Mesodermal cell (in vitro differentiated cells): ENCODE data around the gene GET3.

Source experiments
- H3K27ac ChIP-seq: 2 replicates; pipeline ENCODE4 v1.7.0; 2013; ENCODE audit warnings: mild to moderate bottlenecking, low read depth, low read length, moderate library complexity; ENCODE audit not compliant: severe bottlenecking
- H3K36me3 ChIP-seq: 2 replicates; pipeline ENCODE4 v1.7.1; 2013; ENCODE audit warnings: mild to moderate bottlenecking, low read length, moderate library complexity; ENCODE audit not compliant: control insufficient read depth, insufficient read depth
- H3K4me1 ChIP-seq: one replicate; pipeline ENCODE4 v1.7.1; 2013; ENCODE audit warnings: mild to moderate bottlenecking, low read length; ENCODE audit not compliant: insufficient read depth, control insufficient read depth, poor library complexity, severe bottlenecking
- H3K4me3 ChIP-seq: 2 replicates; pipeline ENCODE4 v1.7.0; 2013; ENCODE audit warnings: low read length, control low read depth, mild to moderate bottlenecking; ENCODE audit not compliant: insufficient read depth, poor library complexity, severe bottlenecking; ENCODE audit errors: extremely low read depth
- H3K9me3 ChIP-seq: 2 replicates; pipeline ENCODE4 v1.7.1; 2013; ENCODE audit warnings: mild to moderate bottlenecking, low read length, moderate library complexity; ENCODE audit not compliant: control insufficient read depth
- WGBS, 2 experiments: methylation state at CpG; one replicate each; pipeline ENCODE4 v1.1.5; 2013; ENCODE audit warnings: missing lambda C conversion rate in 2 of 2; ENCODE audit not compliant: insufficient coverage in 2 of 2; 5-methylcytosine and 5-hydroxymethylcytosine counted together

Gene GET3

GRCh38 chr19:12782424-12783290 is 45.4 kb downstream of the GET3 start:
- H3K9me3 ChIP-seq: no peaks in the 10 kb centered on the region
- H3K36me3 ChIP-seq: no peaks in the 10 kb centered on the region
- 3 to 4% methylated on average over 59 to 60 of the region's 88 CpGs for WGBS, 2 experiments
- peak overlapping the region; percentile 93 for H3K27ac ChIP-seq
- peak overlapping the region; percentile 34 for H3K4me3 ChIP-seq
- H3K4me1 ChIP-seq: peaks cover 49% of the 10 kb centered on the region

- Histone ChIP-seq H3K9me3 (no peaks in the 10 kb centered on the region), H3K4me1 (peaks cover 52% of the 10 kb centered on the region), H3K27ac (peak overlapping the region; percentile 93), H3K36me3 (no peaks in the 10 kb centered on the region), H3K4me3 (peak overlapping the region; percentile 34)
- WGBS, 2 experiments: 34 to 54% methylated on average over 4 to 8 of the region's 16 CpGs
These were observed 46.1 kb downstream of the GET3 start for GRCh38 chr19:12783291-12783848.

GRCh38 chr19:12783849-12784393 is 46.6 kb downstream of the GET3 start:
- no peaks in the 10 kb centered on the region for H3K9me3 ChIP-seq
- no peaks in the 10 kb centered on the region for H3K36me3 ChIP-seq
- 40 to 63% methylated on average over 9 to 11 of the region's 19 CpGs for WGBS, 2 experiments
- peak overlapping the region; percentile 93 for H3K27ac ChIP-seq
- H3K4me3 ChIP-seq: no peak overlapping the region
- H3K4me1 ChIP-seq: peaks cover 52% of the 10 kb centered on the region

- Histone ChIP-seq H3K9me3 (no peaks in the 10 kb centered on the region), H3K27ac (peak overlapping the region; percentile 93), H3K4me1 (peaks cover 52% of the 10 kb centered on the region), H3K36me3 (no peaks in the 10 kb centered on the region), H3K4me3 (no peak overlapping the region)
- 94 to 98% methylated on average over 7 to 9 of the region's 10 CpGs for WGBS, 2 experiments
These were observed 47.1 kb downstream of the GET3 start for GRCh38 chr19:12784394-12784870.

- Histone ChIP-seq H3K4me1 (peaks cover 49% of the 10 kb centered on the region), H3K4me3 (no peak overlapping the region), H3K36me3 (no peaks in the 10 kb centered on the region), H3K9me3 (no peaks in the 10 kb centered on the region), H3K27ac (peak overlapping the region; percentile 93)
- 89 to 95% methylated on average over 5 of the region's 5 CpGs for WGBS, 2 experiments
These were observed 47.7 kb downstream of the GET3 start for GRCh38 chr19:12784871-12785430.

- peak overlapping the region; percentile 41 for H3K27ac ChIP-seq
- no peak overlapping the region for H3K4me3 ChIP-seq
- peaks cover 49% of the 10 kb centered on the region for H3K4me1 ChIP-seq
- H3K9me3 ChIP-seq: no peaks in the 10 kb centered on the region
- WGBS, 2 experiments: 86 to 97% methylated on average over 3 to 4 of the region's 4 CpGs
- no peaks in the 10 kb centered on the region for H3K36me3 ChIP-seq
These were observed 48.2 kb downstream of the GET3 start for GRCh38 chr19:12785431-12786031.

GRCh38 chr19:12786141-12786870 is 49.0 kb downstream of the GET3 start:
- Histone ChIP-seq H3K36me3 (no peaks in the 10 kb centered on the region), H3K4me3 (no peak overlapping the region), H3K4me1 (peaks cover 53% of the 10 kb centered on the region), H3K27ac (peak overlapping the region; percentile 41), H3K9me3 (no peaks in the 10 kb centered on the region)
- WGBS, 2 experiments: 93 to 95% methylated on average over 11 to 12 of the region's 18 CpGs

- H3K36me3 ChIP-seq: no peaks in the 10 kb centered on the region
- peaks cover 53% of the 10 kb centered on the region for H3K4me1 ChIP-seq
- H3K9me3 ChIP-seq: no peaks in the 10 kb centered on the region
- H3K27ac ChIP-seq: no peak overlapping the region
- H3K4me3 ChIP-seq: no peak overlapping the region
- 100% methylated on average over 2 of the region's 3 CpGs for WGBS, 2 experiments
These were observed 49.7 kb downstream of the GET3 start for GRCh38 chr19:12786952-12787351.

- peaks cover 53% of the 10 kb centered on the region for H3K4me1 ChIP-seq
- H3K9me3 ChIP-seq: no peaks in the 10 kb centered on the region
- no peak overlapping the region for H3K4me3 ChIP-seq
- no peaks in the 10 kb centered on the region for H3K36me3 ChIP-seq
- 95 to 97% methylated on average over 5 of the region's 10 CpGs for WGBS, 2 experiments
- no peak overlapping the region for H3K27ac ChIP-seq
These were observed 50.2 kb downstream of the GET3 start for GRCh38 chr19:12787458-12787857.
